ENCODE measurements around the gene ARHGAP26. TPM values are rescaled to one million over a fixed set of nuclear protein-coding genes. Genes with fewer than 3 reads are reported as not detected.
A peak's percentile ranks its signal among the peaks of the same experiment; 100 is the strongest.

The ARHGAP26 gene
- total and polyA plus RNA-seq, 2 donors (not counting 1 experiment from before 2014, with no cell fraction given), result 4.1 to 6.8 TPM

DNA sequence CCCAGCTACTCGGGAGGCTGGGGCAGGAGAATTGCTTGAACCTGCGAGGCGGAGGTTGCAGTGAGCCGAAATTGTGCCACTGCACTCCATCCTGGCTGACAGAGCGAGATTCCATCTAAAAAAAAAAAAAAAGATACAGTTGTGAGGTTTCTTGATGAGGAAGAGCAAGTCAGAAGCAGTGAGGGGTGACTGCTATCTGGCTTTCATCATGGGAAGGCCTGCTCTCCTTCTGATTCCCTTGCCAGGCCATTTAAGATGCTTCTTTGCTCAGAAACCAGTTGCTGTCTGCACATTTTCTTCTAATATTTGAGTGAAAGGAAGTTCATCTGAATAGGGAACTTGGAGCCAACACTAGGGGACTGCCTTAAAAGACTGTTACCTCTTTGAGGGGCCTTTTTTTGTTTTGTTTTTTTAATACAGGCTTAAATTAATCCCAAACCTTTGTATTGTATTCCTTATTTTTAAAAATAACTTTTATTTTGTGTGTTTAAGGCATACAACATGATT, 201.9 kb downstream of the ARHGAP26 start:
- H3K27ac ChIP-seq (ENCODE audit: insufficient read depth, low read length), result no peak overlapping the region
- no peaks in the 10 kb centered on the region for H3K79me2 ChIP-seq (ENCODE audit: control insufficient read depth, insufficient read depth, low read length)
- H4K20me1 ChIP-seq (ENCODE audit: control insufficient read depth, extremely low read depth, insufficient read depth, low read length), result no peaks in the 10 kb centered on the region
- H3K9me3 ChIP-seq (ENCODE audit: control insufficient read depth, insufficient read depth, low read depth, low read length), result no peaks in the 10 kb centered on the region
- no peaks in the 10 kb centered on the region for H3K27me3 ChIP-seq (ENCODE audit: control insufficient read depth, insufficient read depth, low read length)
- no peak overlapping the region for H2AFZ ChIP-seq (ENCODE audit: low read length)
- H3K4me3 ChIP-seq (replicated peaks in 1 of 4; ENCODE audit: control extremely low read depth in 1 of 4, insufficient read depth in 1 of 4, low read depth in 3 of 4, low read length in 4 of 4), result no peak overlapping the region
- H3K9ac ChIP-seq (ENCODE audit: insufficient read depth, low read length), result no peak overlapping the region
- H3K4me2 ChIP-seq (ENCODE audit: extremely low read depth, insufficient read depth, low read length), result no peak overlapping the region
- H3K36me3 ChIP-seq (ENCODE audit: control insufficient read depth, insufficient read depth, low read length), result no peaks in the 10 kb centered on the region
- DNase-seq (ENCODE audit: low read depth in 2 of 2), result no peak
- TF ChIP-seq, protein P1, sequence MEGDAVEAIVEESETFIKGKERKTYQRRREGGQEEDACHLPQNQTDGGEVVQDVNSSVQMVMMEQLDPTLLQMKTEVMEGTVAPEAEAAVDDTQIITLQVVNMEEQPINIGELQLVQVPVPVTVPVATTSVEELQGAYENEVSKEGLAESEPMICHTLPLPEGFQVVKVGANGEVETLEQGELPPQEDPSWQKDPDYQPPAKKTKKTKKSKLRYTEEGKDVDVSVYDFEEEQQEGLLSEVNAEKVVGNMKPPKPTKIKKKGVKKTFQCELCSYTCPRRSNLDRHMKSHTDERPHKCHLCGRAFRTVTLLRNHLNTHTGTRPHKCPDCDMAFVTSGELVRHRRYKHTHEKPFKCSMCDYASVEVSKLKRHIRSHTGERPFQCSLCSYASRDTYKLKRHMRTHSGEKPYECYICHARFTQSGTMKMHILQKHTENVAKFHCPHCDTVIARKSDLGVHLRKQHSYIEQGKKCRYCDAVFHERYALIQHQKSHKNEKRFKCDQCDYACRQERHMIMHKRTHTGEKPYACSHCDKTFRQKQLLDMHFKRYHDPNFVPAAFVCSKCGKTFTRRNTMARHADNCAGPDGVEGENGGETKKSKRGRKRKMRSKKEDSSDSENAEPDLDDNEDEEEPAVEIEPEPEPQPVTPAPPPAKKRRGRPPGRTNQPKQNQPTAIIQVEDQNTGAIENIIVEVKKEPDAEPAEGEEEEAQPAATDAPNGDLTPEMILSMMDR (conservative IDR thresholded peaks at IDR 0.05 in 1 of 2, IDR thresholded peaks at IDR 0.05 in 1 of 2; ENCODE audit: low read depth in 1 of 2, low read length in 2 of 2), result no peak
- no peak for TF ChIP-seq EZH2 (IDR thresholded peaks at IDR 0.05; ENCODE audit: low read length, missing control alignments)
- H3K4me1 ChIP-seq (ENCODE audit: control insufficient read depth, extremely low read depth, insufficient read depth, low read length), result no peaks in the 10 kb centered on the region

DNA sequence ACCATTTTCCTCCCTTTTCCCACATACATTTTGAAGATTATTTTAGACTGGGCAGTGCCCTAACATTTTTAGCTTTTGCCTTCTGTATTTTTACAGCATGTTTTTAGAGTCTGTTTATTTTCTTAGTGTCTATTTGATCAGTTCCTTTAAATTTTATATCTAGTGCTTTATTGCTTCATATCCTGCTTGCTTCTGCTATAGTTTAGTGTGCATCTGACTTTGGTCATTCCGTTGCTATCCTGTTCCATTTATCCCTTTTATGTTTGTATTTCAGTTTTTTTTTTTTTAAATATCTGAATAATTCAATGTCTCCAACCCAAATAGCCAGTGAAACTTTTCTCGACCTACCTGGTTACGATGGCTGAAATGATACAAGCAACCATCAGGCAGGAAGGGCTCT, 203.8 kb downstream of the ARHGAP26 start:
- H3K27ac ChIP-seq (ENCODE audit: insufficient read depth, low read length), result no peak overlapping the region
- H3K27me3 ChIP-seq (ENCODE audit: control insufficient read depth, insufficient read depth, low read length), result no peaks in the 10 kb centered on the region
- no peaks in the 10 kb centered on the region for H3K9me3 ChIP-seq (ENCODE audit: control insufficient read depth, insufficient read depth, low read depth, low read length)
- no peak for DNase-seq (ENCODE audit: low read depth in 2 of 2)
- no peak overlapping the region for H3K9ac ChIP-seq (ENCODE audit: insufficient read depth, low read length)
- TF ChIP-seq, protein P1 (conservative IDR thresholded peaks at IDR 0.05 in 1 of 2, IDR thresholded peaks at IDR 0.05 in 1 of 2; ENCODE audit: low read depth in 1 of 2, low read length in 2 of 2), result no peak
- TF ChIP-seq EZH2 (IDR thresholded peaks at IDR 0.05; ENCODE audit: low read length, missing control alignments), result no peak
- H3K79me2 ChIP-seq (ENCODE audit: control insufficient read depth, insufficient read depth, low read length), result no peaks in the 10 kb centered on the region
- no peak overlapping the region for H2AFZ ChIP-seq (ENCODE audit: low read length)
- no peaks in the 10 kb centered on the region for H4K20me1 ChIP-seq (ENCODE audit: control insufficient read depth, extremely low read depth, insufficient read depth, low read length)
- peak overlapping the region; percentile 33 for H3K4me2 ChIP-seq (ENCODE audit: extremely low read depth, insufficient read depth, low read length)
- no peak overlapping the region for H3K4me3 ChIP-seq (replicated peaks in 1 of 4; ENCODE audit: control extremely low read depth in 1 of 4, insufficient read depth in 1 of 4, low read depth in 3 of 4, low read length in 4 of 4)
- no peaks in the 10 kb centered on the region for H3K4me1 ChIP-seq (ENCODE audit: control insufficient read depth, extremely low read depth, insufficient read depth, low read length)
- no peaks in the 10 kb centered on the region for H3K36me3 ChIP-seq (ENCODE audit: control insufficient read depth, insufficient read depth, low read length)

DNA sequence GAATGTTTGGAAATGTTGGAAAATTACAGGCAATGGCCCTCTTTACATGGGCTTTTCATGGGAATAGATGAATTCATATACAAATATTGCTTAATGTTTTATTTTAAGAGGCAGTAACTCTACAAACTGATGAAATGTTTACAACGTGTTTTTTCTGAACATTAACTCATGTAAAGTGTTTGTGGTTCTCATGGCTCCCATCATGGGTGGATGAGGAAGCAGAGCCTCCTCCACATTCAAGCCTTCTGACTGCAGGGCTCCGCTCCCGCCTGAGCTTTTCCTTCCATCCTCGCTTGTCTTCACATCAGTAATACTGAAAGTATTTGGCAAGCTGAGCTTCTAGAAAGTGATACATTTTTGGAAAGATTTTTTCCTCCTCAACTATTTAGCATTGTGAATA, 204.2 kb downstream of the ARHGAP26 start:
- no peak overlapping the region for H3K4me3 ChIP-seq (replicated peaks in 1 of 4; ENCODE audit: control extremely low read depth in 1 of 4, insufficient read depth in 1 of 4, low read depth in 3 of 4, low read length in 4 of 4)
- TF ChIP-seq, protein P1 (conservative IDR thresholded peaks at IDR 0.05 in 1 of 2, IDR thresholded peaks at IDR 0.05 in 1 of 2; ENCODE audit: low read depth in 1 of 2, low read length in 2 of 2), result no peak
- no peak for TF ChIP-seq EZH2 (IDR thresholded peaks at IDR 0.05; ENCODE audit: low read length, missing control alignments)

More for the DNA sequence above, 204.2 kb downstream of the ARHGAP26 start:
- H3K27ac ChIP-seq (ENCODE audit: insufficient read depth, low read length), result no peak overlapping the region
- no peaks in the 10 kb centered on the region for H3K79me2 ChIP-seq (ENCODE audit: control insufficient read depth, insufficient read depth, low read length)
- no peak overlapping the region for H3K9ac ChIP-seq (ENCODE audit: insufficient read depth, low read length)
- H3K36me3 ChIP-seq (ENCODE audit: control insufficient read depth, insufficient read depth, low read length), result no peaks in the 10 kb centered on the region
- H4K20me1 ChIP-seq (ENCODE audit: control insufficient read depth, extremely low read depth, insufficient read depth, low read length), result no peaks in the 10 kb centered on the region
- no peak overlapping the region for H2AFZ ChIP-seq (ENCODE audit: low read length)
- DNase-seq (ENCODE audit: low read depth in 2 of 2), result peak in 1 of 2 donors; percentile 17
- peak overlapping the region; percentile 33 for H3K4me2 ChIP-seq (ENCODE audit: extremely low read depth, insufficient read depth, low read length)
- no peaks in the 10 kb centered on the region for H3K4me1 ChIP-seq (ENCODE audit: control insufficient read depth, extremely low read depth, insufficient read depth, low read length)
- H3K9me3 ChIP-seq (ENCODE audit: control insufficient read depth, insufficient read depth, low read depth, low read length), result no peaks in the 10 kb centered on the region
- H3K27me3 ChIP-seq (ENCODE audit: control insufficient read depth, insufficient read depth, low read length), result no peaks in the 10 kb centered on the region
